GM12872 (cell line): ENCODE measurements around the gene MCHR1.

ENCODE experiments used
- TF ChIP-seq, protein P1 (sequence below): IDR thresholded peaks from 3 replicates; pipeline ENCODE4 v1.5.1; 2011; ENCODE audit warnings: low read depth, mild to moderate bottlenecking, low read length, moderate library complexity; ENCODE audit not compliant: insufficient read depth

Gene MCHR1

DNA sequence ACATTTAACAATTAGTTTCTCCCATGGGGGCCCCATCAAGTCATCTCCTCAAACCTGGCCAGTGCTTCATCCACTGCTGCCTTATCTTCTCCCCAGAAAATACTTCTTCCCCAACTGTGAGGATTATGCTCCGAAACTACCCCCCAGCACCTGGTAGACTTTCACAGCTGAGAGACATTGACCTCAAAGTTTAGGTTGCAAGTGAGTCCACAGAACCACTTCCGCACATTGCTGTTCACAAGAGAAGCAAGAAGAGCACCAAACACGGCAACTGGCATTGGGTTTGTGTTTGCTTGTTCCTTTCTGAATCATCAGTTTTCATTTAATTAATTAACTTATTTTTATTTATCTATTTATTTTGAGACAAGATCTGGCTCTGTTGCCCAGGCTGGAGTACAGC is 6.1 kb downstream of the MCHR1 start:
- TF ChIP-seq, protein P1, sequence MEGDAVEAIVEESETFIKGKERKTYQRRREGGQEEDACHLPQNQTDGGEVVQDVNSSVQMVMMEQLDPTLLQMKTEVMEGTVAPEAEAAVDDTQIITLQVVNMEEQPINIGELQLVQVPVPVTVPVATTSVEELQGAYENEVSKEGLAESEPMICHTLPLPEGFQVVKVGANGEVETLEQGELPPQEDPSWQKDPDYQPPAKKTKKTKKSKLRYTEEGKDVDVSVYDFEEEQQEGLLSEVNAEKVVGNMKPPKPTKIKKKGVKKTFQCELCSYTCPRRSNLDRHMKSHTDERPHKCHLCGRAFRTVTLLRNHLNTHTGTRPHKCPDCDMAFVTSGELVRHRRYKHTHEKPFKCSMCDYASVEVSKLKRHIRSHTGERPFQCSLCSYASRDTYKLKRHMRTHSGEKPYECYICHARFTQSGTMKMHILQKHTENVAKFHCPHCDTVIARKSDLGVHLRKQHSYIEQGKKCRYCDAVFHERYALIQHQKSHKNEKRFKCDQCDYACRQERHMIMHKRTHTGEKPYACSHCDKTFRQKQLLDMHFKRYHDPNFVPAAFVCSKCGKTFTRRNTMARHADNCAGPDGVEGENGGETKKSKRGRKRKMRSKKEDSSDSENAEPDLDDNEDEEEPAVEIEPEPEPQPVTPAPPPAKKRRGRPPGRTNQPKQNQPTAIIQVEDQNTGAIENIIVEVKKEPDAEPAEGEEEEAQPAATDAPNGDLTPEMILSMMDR = no peak

DNA sequence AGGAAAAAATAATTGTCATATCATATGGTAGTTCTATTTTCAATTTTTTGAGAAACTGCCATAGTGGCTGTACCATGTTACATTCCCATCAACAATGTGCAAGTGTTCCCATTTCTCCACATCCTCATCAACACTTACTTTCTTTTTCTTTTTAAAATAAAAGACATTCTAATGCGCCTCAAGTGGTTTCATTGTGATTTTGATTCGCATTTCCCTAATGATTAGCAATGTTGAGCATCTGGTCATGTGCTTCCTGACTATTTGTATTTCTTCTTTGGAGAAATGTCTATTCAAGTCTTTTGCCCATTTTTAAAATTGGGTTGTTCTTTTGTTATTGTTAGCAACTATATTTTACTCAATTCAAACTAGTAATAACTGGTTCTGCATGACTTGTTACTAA is 8.4 kb downstream of the MCHR1 start:
- TF ChIP-seq, protein P1 = no peak

DNA sequence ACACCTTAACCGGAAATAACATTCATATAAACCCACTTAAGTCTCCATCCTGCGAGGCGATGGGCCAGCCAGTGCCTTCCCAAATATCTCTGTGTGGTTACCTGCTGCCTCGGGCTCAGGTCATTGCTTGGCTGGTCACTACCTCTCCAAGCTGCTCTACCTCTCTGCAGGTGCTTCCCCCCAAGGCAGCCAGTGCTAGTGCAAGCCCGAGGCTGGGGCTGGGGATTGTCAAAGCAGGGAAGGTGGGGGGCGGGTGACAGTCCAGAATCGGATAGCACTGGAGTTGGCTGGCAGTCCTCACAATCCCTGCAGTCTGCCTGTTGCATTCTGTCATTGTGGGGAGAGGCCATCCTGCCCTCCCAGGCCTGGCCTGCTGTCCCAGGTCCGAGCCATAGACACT is 11.1 kb downstream of the MCHR1 start:
- TF ChIP-seq, protein P1 = no peak

DNA sequence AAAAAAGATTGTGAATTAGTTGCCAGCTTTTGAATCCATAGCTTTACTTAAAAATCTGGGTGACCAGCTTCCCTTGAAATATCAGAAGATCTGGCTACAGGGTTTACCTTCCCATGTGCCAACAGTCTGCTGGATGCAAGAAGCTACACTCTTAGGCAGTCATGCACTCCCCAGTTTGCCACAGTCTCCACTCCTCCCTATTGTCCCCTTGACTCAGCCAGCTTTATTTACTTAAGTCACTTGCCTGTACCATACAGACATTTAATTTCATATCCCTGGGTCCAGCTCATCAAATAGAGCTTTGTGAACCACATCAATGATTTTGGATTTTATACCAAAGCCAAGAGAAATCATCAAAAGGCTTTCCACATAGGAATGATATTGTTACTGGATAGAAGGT is 12.2 kb downstream of the MCHR1 start:
- TF ChIP-seq, protein P1 = no peak

DNA sequence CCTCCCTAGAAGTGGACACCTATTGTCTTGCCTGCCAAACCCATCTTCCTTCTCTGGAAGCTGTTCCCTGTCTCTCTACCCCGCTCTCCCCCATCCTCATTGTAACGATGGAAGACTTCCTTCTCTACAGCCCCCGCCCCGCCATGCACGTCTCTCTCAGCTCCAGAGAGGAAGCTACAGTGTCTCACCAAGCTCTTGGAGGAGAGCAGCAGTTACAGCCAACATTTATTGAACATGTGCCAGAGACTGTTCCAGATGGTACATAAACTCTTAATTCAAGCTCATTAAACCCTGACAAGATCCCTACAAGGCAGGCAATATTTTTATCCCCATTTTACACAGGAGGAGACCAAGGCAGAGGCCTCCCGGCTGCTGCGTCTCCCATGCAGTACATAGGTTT is 15.1 kb downstream of the MCHR1 start:
- TF ChIP-seq, protein P1 = no peak

DNA sequence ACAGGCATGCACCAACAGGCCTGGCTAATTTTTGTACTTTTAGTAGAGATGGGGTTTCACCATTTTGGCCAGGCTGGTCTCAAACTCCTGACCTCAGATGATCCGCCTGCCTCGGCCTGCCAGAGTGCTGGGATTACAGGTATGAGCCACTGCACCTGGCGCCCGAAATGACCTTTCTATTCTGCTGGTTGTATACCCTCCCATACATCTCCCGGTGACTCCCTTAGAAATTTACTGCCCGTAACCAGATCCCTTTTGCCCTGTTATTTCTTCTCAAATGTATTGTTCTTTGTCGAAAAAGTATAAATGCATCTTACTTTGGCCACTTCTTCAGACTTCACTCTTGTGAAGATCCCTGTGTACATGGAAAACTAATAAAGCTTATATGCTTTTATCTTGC is 22.0 kb downstream of the MCHR1 start:
- TF ChIP-seq, protein P1 = no peak

DNA sequence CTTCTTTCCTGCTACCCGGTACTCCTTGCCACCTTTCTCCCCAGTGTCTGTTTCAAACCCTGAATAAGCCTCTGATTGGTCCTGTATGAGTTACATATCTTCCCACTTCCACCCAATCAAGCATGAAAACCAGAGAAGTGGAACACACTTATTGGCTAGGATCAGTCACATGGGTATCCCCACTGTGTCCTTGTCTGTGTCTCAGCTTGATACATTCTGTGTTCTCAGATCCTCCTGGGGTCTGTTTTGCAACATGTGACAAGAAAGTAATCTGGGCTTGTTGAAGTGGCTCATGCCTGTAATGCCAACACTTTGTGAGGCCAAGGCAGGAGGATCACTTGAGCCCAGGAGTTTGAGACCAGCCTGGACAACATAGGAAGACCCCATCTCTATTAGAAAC is 23.9 kb downstream of the MCHR1 start:
- TF ChIP-seq, protein P1 = no peak

DNA sequence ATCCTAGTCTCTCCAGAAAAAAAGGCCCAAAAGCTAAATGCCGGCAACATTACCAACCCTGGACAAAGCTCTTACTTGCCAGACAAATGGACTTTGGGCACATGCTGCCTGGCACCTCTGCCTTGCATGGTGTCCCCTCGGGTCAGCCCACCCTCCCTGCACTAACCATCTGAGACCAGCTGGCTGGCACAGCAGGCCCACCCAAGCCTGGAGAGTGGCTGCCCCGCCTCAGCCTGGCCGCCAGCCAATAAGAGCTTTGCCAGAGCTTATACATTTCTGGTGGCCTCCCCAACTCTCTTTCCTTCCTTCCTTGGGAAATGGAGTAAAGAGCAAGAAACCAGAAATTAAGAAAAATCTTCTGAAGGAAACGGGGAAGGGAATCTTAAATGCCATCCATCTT is 24.5 kb downstream of the MCHR1 start:
- TF ChIP-seq, protein P1 = no peak
